A204.1 (cell line): ENCODE results near the gene COA1.
A peak's percentile ranks its signal among the peaks of the same experiment; 100 is the strongest.
"Not testable (repeated sequence)": the region's sequence is repeated elsewhere in the genome, so short reads cannot be mapped to it uniquely, and the experiment has no call there.

Source experiments
- FAIRE-seq: peaks from 2 replicates; lab custom pipeline; 2012; peaks lifted over from hg19 to GRCh38; lab: Jason Lieb, UNC

Gene COA1

GRCh38 chr7:43726466-43726865, 2.9 kb downstream of the COA1 start:
- FAIRE-seq, result no peak

GRCh38 chr7:43725251-43725650, 4.1 kb downstream of the COA1 start:
- no peak for FAIRE-seq

GRCh38 chr7:43723007-43723341, 6.3 kb downstream of the COA1 start:
- FAIRE-seq, result no peak

- FAIRE-seq, result peak; percentile 97
These were observed 8.0 kb downstream of the COA1 start for GRCh38 chr7:43721193-43721806.

GRCh38 chr7:43716598-43716997, 12.7 kb downstream of the COA1 start:
- FAIRE-seq, result no peak

- FAIRE-seq, result not testable (repeated sequence)
These were observed 13.4 kb downstream of the COA1 start for GRCh38 chr7:43715966-43716365.

GRCh38 chr7:43711503-43711902, 17.8 kb downstream of the COA1 start:
- FAIRE-seq, result no peak

- FAIRE-seq, result not testable (repeated sequence)
These were observed 21.3 kb downstream of the COA1 start for GRCh38 chr7:43708055-43708454.

- no peak for FAIRE-seq
These were observed 25.8 kb downstream of the COA1 start for GRCh38 chr7:43703573-43703972.

- FAIRE-seq, result no peak
These were observed 26.3 kb downstream of the COA1 start for GRCh38 chr7:43702974-43703373.

- no peak for FAIRE-seq
These were observed 27.4 kb downstream of the COA1 start for GRCh38 chr7:43701929-43702328.

GRCh38 chr7:43701500-43701854, 27.8 kb downstream of the COA1 start:
- no peak for FAIRE-seq

GRCh38 chr7:43700646-43701499, 28.4 kb downstream of the COA1 start:
- no peak for FAIRE-seq

- peak; percentile 97 for FAIRE-seq
These were observed 29.2 kb downstream of the COA1 start for GRCh38 chr7:43700059-43700501.

- no peak for FAIRE-seq
These were observed 30.7 kb downstream of the COA1 start for GRCh38 chr7:43698460-43699255.

GRCh38 chr7:43697690-43698089, 31.6 kb downstream of the COA1 start:
- no peak for FAIRE-seq

- FAIRE-seq, result no peak
These were observed 34.0 kb downstream of the COA1 start for GRCh38 chr7:43695365-43695764.

GRCh38 chr7:43694399-43694748, 34.9 kb downstream of the COA1 start:
- FAIRE-seq, result no peak

- FAIRE-seq, result no peak
These were observed 35.5 kb downstream of the COA1 start for GRCh38 chr7:43693687-43694398.

GRCh38 chr7:43692582-43693373, 36.5 kb downstream of the COA1 start:
- FAIRE-seq, result no peak

GRCh38 chr7:43691611-43692010, 37.7 kb downstream of the COA1 start:
- no peak for FAIRE-seq

- FAIRE-seq, result no peak
These were observed 40.2 kb downstream of the COA1 start for GRCh38 chr7:43689115-43689514.
